ENCODE data around the gene GIT2.
"Not testable (repeated sequence)": the region's sequence is repeated elsewhere in the genome, so short reads cannot be mapped to it uniquely, and the experiment has no call there.

GIT2 gene

GRCh38 chr12:109943811-109944210 is 52.4 kb downstream of the GIT2 start:
- DNase-seq = no peak

DNA sequence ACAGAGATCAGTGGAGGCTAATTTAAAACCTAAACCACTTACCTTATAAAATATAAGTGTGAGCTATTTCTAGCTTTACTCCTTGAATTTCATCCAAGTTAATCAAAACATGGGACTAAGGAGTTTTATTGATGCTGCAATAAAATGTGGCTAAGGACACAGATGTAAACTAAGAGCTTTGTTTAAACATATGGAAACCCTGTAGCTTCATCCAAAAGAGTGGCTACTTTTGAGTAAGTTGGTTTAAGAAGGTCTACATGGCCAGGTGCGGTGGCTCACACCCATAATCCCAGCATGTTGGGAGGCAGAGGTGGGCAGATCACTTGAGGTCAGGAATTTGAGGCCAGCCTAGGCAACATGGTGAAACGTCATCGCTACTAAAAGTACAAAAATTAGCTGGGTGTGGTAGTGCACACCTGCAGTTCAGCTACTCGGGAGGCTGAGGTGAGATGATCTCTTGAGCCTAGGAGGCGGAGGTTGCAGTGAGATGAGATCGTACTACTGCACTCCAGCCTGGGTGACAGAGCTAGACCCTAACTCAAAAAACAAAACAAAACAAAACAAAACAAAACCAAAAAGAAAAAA is 55.7 kb downstream of the GIT2 start:
- DNase-seq = no peak

DNA sequence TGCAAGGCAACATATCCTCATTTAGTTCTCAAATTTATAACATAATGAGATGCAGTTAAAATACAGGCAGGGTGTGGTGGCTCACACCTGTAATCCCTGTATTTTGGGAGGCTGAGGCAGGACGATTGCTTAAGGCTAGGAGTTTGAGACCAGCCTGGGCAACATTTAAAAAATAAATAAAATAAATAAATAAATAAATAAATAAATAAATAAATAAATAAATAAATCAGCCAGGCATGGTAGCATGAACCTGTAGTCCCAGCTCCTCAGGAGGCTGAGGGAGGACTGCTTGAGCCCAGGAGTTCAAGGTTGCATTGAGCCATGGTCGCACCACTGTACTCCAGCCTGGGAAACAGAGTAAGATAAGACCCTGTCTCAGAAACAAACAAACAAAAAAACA is 56.7 kb downstream of the GIT2 start:
- no peak for DNase-seq

- no peak for DNase-seq
These were observed 57.2 kb downstream of the GIT2 start for GRCh38 chr12:109938947-109939346.

GRCh38 chr12:109937371-109937770 is 58.8 kb downstream of the GIT2 start:
- DNase-seq = no peak

- no peak for DNase-seq
These were observed 62.1 kb downstream of the GIT2 start for GRCh38 chr12:109934026-109934425.

DNA sequence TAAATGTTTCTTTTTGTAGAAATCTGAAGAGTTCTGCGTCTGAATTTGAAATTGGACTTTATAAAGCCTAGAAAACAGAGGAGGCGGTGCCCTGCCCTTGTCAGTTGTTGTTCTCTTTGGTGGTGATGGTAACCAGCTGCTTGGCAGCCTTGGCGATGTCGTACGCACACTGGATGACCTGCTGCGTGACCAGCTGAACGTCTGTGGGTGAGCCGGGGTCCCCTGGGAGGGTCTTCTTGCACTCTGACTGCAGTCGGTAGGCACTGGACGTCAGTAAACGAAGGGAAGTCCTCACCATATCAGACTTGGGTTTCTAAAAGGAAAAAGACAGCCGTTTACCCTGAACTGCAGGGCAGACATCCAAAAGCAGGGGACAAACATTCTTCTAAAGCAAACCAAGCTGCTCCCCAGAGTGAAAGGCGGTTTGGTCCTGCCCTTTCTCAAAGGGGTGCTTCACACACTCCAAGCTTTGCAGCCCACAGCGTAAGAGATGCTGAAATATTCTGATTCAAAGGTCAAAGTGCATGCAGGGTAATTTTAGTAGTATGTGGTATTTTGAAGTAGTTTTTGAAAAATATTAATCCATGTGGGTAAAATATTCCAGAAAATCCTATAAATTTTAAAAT is 63.2 kb downstream of the GIT2 start:
- no peak for DNase-seq

GRCh38 chr12:109931143-109931542 is 65.0 kb downstream of the GIT2 start:
- no peak for DNase-seq

DNA sequence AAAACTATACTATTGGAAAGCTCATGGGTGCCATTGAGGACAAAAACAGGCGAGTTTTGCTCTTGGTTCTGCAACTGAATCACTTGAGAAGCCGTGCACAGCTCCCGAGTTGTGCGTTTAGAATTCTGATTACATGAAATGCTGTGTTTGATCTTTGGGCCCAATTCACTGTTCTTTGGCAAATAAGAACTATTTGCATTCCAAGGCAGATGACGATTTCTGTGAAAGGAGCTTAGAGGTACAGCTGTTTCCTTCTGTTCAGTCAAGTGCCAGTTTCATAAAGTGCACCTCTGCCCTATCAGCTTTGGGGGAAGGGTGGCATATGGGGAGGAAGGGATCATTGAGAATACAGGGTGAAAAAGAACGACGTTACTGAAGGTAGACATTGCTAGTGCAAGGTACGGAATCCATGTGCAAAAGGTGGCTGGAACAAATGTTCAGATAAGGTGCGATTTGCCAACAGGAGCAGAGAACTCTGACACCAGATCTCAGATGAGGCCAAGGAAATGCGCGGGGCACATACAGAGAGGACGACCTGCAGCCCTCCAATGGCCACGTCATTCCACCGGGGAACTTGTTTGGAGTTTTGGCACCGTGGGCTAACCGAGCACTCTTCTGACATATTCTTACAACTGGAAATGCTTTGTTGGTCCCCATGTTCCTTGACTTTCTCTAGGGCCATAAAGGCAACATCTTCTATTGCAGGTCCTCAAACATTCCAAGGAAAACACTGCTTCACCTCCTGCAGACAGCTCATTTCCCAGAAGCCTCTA is 66.0 kb downstream of the GIT2 start:
- no peak for DNase-seq

DNA sequence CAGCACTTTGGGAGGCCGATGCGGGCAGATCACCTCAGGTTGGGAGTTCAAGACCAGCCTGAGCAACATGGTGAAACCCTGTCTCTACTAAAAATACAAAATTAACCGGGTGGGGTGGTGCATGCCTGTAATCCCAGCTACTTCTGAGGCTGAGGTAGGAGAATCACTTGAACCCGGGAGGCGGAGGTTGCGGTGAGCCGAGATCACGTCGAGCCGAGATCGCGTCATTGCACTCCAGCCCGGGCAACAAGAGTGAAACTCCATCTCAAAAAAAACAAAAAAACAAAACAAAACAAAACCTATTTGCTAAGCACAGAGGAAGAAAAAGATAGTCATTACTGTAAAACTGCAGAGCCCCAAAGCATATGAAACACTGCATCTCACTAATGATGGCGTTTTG is 66.8 kb downstream of the GIT2 start:
- not testable (repeated sequence) for DNase-seq

DNA sequence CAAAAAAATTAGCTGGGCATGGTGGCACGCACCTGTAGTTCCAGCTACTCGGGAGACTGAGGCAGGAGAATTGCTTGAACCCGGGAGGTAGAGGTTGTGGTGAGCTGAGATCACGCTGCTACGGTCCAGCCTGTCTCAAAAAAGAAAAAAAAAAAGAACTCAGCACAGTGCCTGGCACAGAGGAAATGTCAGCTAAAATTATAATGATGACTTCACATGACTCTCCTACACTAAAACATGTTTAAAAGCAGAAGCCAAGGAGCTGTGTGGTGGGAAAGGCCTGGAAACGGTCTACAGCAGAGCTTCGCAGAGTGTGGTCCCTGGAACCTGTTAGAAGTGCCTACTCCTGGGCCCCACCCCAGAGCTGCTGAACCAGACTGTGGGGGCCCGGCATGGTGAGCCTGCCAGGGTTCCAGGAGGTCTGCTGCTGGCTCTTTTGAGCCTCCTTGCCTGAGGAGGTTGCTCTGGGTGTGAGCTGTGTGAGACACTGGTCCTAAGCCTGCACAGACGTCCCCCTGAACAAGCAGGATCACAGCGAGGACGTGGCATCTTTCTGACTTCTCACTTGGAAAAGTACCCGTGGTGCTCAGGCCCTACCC is 68.0 kb downstream of the GIT2 start:
- no peak for DNase-seq

DNA sequence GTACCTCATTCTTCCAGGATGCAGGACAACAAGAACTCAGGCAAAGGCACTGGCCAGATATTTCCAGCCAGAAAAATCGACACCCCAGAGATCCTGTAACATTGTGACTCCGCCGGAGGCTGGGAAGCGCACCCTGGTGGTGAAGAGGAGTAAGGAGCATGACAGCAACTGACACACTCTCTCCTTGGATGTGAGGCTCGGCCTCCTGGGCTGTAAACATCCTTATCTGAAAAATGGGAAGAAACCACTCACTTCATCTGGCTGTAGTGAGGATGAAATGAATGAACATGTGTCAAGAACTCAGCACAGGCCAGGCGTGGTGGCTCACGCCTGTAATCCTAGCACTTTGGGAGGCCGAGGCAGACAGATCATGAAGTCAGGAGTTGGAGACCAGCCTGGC is 68.5 kb downstream of the GIT2 start:
- DNase-seq = no peak

DNA sequence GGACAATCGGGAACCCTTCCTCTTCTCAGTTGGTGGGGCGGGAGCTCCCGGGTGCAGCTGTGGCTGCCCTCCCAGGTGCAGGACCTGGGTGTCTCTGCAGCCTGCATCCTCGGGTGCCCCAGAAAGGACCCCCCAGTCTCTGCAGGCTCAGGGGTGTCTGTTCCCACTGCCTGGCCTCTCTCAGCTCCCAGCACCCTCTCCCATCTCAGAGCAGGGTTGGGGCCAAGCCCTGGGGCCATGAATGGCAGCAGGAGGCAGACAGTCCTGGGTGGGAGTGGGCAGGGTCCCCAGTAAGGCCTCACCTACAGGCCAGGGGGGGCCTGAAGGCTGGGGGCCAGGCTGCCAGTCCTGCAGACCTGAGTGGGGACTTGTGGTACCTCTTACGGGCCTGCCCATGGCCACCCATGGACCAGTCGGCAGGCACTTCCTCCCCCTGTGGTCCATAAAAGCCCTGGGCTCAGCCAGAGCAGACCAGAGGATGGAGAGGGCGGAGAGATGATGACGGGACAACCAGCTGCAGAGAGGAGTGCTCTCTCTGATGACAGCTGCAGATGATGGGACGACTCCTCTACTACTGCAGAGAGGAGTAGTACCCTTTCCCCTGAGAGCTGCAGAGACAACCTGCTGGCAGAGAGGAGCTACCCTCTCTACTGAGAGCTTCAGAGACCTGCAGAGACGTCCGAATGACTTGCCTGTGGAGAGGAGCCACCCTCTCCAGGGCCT is 69.5 kb downstream of the GIT2 start:
- no peak for DNase-seq

DNA sequence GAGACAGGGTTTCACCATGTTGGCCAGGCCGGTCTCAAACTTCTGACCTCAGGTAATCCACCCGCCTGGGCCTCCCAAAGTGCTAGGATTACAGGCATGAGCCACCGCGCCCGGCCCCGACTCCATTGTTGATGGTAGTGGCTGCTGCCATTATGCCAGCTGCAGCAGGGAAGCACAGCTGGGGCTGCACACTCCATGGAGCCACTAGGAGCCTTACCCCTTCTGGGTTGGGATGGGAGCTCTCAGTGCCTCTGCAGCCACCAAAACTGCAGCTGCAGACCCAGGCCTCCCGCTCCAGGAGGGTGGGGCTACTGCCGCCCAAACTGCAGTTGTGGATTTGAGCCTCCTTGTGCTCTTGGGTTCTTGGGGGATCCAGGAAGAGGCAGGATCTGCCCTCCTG is 70.2 kb downstream of the GIT2 start:
- DNase-seq = no peak

DNA sequence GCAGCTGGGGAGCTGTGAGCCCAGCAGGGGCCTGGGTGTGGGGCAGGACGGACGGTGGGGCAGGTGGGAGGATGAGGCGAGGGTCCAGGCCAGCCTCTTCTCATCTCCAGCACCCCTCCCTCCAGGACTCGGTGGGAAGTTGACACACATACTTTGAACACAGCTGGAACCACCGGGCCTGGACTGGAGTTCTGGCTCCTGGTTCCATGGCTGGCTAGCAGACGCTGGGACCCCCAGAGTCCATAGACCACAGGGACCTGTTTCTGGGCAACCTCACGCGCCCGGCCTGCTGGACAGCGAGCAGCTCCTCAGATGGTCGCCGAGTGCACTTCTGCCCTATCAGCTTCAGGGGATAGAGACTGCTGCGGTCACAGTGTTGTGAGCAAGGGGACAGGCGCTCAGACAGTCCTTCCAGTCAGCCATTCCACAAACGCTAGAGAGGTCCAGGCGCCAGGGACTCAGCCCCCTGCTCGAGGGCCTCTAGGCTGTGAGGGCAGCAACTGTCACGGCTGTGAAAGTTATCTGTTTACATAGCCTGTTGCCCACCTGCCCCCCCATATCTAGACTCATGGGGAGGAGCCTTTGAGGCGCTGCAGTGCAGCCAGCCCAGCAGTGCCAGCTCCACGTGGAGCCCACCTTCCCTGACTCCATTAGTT is 70.9 kb downstream of the GIT2 start:
- no peak for DNase-seq

- DNase-seq = no peak
These were observed 72.5 kb downstream of the GIT2 start for GRCh38 chr12:109923481-109924245.

GRCh38 chr12:109923038-109923437 is 73.1 kb downstream of the GIT2 start:
- no peak for DNase-seq

DNA sequence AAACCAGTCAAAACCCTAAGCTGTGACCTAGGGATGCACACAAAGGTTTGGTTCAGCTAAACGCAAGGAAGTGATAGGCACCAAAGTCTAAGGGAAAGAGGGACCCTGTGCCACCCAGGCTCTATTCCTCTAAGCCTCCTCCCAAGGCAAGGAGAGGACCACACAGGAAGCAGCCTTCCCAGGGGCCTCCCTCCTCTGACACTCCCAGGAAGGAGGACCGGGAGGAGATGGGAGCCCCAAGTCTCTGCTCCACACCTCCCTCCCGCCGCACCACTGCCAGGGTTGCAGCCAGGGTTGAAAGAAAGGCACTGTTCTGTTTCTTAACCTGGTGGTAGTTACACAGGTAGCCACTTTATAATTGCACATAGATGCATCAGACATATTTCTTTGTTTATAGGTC is 74.2 kb downstream of the GIT2 start:
- no peak for DNase-seq

GRCh38 chr12:109920261-109920780 is 75.8 kb downstream of the GIT2 start:
- no peak for DNase-seq

DNA sequence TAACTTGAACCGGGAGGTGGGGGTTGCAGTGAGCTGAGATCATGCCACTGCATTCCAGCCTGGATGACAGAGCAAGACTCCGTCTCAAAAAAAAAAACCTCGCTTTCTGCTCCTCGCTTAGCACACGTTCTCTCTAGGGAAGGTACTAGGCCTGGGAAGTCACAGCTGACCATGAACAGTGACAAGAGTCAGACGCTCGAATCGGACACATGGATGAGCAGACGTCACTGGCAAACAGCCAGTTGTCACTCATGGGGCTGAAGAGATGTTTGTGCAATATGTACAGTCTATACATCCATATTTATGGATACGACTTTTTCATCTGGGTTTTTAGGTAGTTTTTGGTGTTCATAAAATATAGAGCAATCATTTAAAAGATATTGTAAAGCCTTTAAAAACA is 76.7 kb downstream of the GIT2 start:
- DNase-seq = no peak

GRCh38 chr12:109916045-109916444 is 80.1 kb downstream of the GIT2 start:
- DNase-seq = no peak

All from hippocampal formation (tissue), 2 donors.